Keratinocyte (primary cell): Measurements from ENCODE around the gene TAF11. TPM values are rescaled to one million over a fixed set of nuclear protein-coding genes. Genes with fewer than 3 reads are reported as not detected.

Experiments
- DNase-seq: peaks from one replicate; pipeline ENCODE4 v3.0.0-alpha.2; 2011; ENCODE audit warnings: low read depth, missing footprints, low spot score
- FAIRE-seq: peaks from 2 replicates; lab custom pipeline; 2011; peaks lifted over from hg19 to GRCh38; lab: Jason Lieb, UNC
- H2AFZ ChIP-seq: 2 replicates; pipeline ENCODE4 v1.6.0; 2012; ENCODE audit warnings: low read length, control low read depth, inconsistent platforms; ENCODE audit not compliant: control insufficient read depth
- H3K27ac ChIP-seq: 2 replicates; pipeline ENCODE4 v1.5.1; 2011; ENCODE audit warnings: low read length; ENCODE audit not compliant: control insufficient read depth, insufficient read depth
- H3K27me3 ChIP-seq: 3 replicates; pipeline ENCODE4 v1.6.0; 2011; ENCODE audit warnings: low read length; ENCODE audit not compliant: control insufficient read depth, insufficient read depth; ENCODE audit errors: extremely low read depth
- H3K36me3 ChIP-seq, 2 experiments: 2 replicates in 1 of 2; 3 replicates in 1 of 2; pipeline ENCODE4 v1.5.1; 2011; ENCODE audit warnings: low read length in 2 of 2, mild to moderate bottlenecking in 1 of 2; ENCODE audit not compliant: control insufficient read depth in 2 of 2, insufficient read depth in 2 of 2; ENCODE audit errors: extremely low read depth in 1 of 2
- H3K4me1 ChIP-seq: 3 replicates; pipeline ENCODE4 v1.5.1; 2011; ENCODE audit warnings: low read length; ENCODE audit not compliant: control insufficient read depth, insufficient read depth; ENCODE audit errors: extremely low read depth
- H3K4me2 ChIP-seq: 3 replicates; pipeline ENCODE4 v1.6.0; 2011; ENCODE audit warnings: low read depth, low read length; ENCODE audit not compliant: control insufficient read depth, insufficient read depth; ENCODE audit errors: extremely low read depth
- H3K4me3 ChIP-seq, 3 experiments: fragments of 200-600 bp in 1 of 3; sonication (generic) in 1 of 3; 2 replicates in 2 of 3; 3 replicates in 1 of 3; pipeline ENCODE4 v1.5.1; 2011 to 2016; ENCODE audit warnings: low read length in 3 of 3, mild to moderate bottlenecking in 3 of 3, control low read depth in 2 of 3, inconsistent platforms in 1 of 3, low read depth in 1 of 3, mixed read lengths in 1 of 3, mixed run types in 1 of 3, moderate library complexity in 1 of 3; ENCODE audit not compliant: control insufficient read depth in 2 of 3, insufficient read depth in 2 of 3; ENCODE audit errors: extremely low read depth in 1 of 3
- H3K79me2 ChIP-seq: 2 replicates; pipeline ENCODE4 v1.6.0; 2012; ENCODE audit warnings: low read length; ENCODE audit not compliant: control insufficient read depth, insufficient read depth
- H3K9ac ChIP-seq: 3 replicates; pipeline ENCODE4 v1.6.0; 2011; ENCODE audit warnings: low read length; ENCODE audit not compliant: control insufficient read depth, insufficient read depth; ENCODE audit errors: extremely low read depth
- H3K9me1 ChIP-seq: 3 replicates; pipeline ENCODE4 v1.6.0; 2011; ENCODE audit warnings: low read length; ENCODE audit not compliant: control insufficient read depth, insufficient read depth; ENCODE audit errors: extremely low read depth
- H3K9me3 ChIP-seq: 2 replicates; pipeline ENCODE4 v1.5.1; 2012; ENCODE audit warnings: low read depth, low read length; ENCODE audit not compliant: control insufficient read depth
- H4K20me1 ChIP-seq: 3 replicates; pipeline ENCODE4 v1.6.0; 2011; ENCODE audit warnings: low read length; ENCODE audit not compliant: control insufficient read depth, insufficient read depth; ENCODE audit errors: extremely low read depth
- EZH2 ChIP-seq: IDR thresholded peaks from one replicate; pipeline ENCODE4 v1.6.1; 2012; ENCODE audit warnings: inconsistent platforms, mild to moderate bottlenecking, low read length, moderate library complexity
- dilution Hi-C: fragments of 300-500 bp; cut with MboI; formaldehyde crosslinking; loops from one replicate; pipeline ENCODE4 v1.7.0; 2020; ENCODE audit warnings: low sequenced_read_pairs; ENCODE audit not compliant: extremely low pct_ligation_motif_present
- polyA plus RNA-seq, 5 experiments: library from polyadenylated mRNA; depleted of rRNA in 3 of 5; stranded (reverse) in 3 of 5; stranded (forward) in 1 of 5; unstranded in 1 of 5; fragments of >200 nt; gene quantifications; 1 replicate in 1 of 5; 2 replicates in 3 of 5; 3 replicates in 1 of 5; pipeline versions ENCODE4 v1.2.1 to v1.2.3, GENCODE V29; 2011 to 2012; ENCODE audit warnings: missing spikeins in 2 of 5, low read depth in 1 of 5, low replicate concordance in 1 of 5
- TF ChIP-seq, protein P1 (sequence below), 3 experiments: IDR thresholded peaks in 1 of 3; conservative IDR thresholded peaks in 1 of 3; optimal IDR thresholded peaks in 1 of 3; 2 replicates in 2 of 3; 3 replicates in 1 of 3; pipeline versions ENCODE3 to v1.5.1; 2011; ENCODE audit warnings: low read length in 3 of 3, mild to moderate bottlenecking in 3 of 3, moderate library complexity in 2 of 3, control low read depth in 1 of 3, inconsistent platforms in 1 of 3; ENCODE audit not compliant: insufficient read depth in 2 of 3; ENCODE audit errors: extremely low read depth in 1 of 3

TAF11 gene
- polyA plus RNA-seq, 1 donor (not counting 4 experiments of a cell fraction or from before 2014, with no cell fraction given), result 31.5 TPM

DNA sequence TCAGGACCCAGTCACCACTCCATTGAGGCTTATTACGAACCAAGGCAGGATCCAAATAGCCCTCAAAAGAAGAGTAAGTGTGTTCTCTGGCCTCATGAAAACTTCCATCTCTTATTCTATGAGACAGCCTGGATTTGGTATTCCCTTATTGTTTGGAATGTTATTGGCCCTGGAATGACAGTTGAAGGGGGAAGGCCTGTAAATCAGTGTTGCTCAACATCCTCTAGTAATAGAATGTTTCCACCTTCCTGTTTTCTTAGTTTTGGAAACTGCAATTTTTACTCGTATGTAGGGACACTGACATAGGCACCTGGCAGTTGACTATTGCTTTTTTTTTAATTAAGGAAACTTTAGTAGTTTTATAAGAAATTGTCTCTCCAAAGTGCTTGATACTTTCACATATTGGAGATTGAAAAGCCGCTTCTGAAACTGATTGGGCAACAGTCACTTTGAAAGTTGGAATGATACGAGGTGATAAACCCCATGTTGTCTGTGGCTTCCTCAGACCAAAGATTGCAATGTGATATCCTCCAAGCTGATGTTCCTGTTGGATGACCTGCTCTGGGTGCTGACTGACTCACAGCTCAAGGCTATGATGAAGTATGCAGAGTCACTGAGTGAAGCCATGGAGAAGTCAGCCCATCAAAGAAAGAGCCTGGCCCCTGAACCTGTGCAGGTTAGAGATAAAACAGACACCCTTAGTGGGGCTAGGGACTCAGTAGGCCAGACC is 52.9 kb downstream of the TAF11 start:
- no peak overlapping the region for H3K4me2 ChIP-seq
- peak; percentile 71 for FAIRE-seq
- dilution Hi-C loops, result no loop called here

GRCh38 chr6:34832942-34833341 is 54.9 kb downstream of the TAF11 start:
- Histone ChIP-seq H3K27ac (no peak overlapping the region), H3K9me1 (peaks cover 3% of the 10 kb centered on the region), H3K4me3 (no peak overlapping the region), H3K9ac (no peak overlapping the region), H3K9me3 (no peaks in the 10 kb centered on the region), H3K4me2 (no peak overlapping the region), H3K4me1 (peaks cover 22% of the 10 kb centered on the region), H3K36me3 (peaks cover 3 to 4% of the 10 kb centered on the region in 2 experiments), H3K79me2 (no peaks in the 10 kb centered on the region), H2AFZ (no peak overlapping the region), H4K20me1 (no peaks in the 10 kb centered on the region), H3K27me3 (no peaks in the 10 kb centered on the region)
- dilution Hi-C loops, result no loop called here
- TF ChIP-seq, protein P1, sequence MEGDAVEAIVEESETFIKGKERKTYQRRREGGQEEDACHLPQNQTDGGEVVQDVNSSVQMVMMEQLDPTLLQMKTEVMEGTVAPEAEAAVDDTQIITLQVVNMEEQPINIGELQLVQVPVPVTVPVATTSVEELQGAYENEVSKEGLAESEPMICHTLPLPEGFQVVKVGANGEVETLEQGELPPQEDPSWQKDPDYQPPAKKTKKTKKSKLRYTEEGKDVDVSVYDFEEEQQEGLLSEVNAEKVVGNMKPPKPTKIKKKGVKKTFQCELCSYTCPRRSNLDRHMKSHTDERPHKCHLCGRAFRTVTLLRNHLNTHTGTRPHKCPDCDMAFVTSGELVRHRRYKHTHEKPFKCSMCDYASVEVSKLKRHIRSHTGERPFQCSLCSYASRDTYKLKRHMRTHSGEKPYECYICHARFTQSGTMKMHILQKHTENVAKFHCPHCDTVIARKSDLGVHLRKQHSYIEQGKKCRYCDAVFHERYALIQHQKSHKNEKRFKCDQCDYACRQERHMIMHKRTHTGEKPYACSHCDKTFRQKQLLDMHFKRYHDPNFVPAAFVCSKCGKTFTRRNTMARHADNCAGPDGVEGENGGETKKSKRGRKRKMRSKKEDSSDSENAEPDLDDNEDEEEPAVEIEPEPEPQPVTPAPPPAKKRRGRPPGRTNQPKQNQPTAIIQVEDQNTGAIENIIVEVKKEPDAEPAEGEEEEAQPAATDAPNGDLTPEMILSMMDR (optimal IDR thresholded peaks at IDR 0.05 in 1 of 3, IDR thresholded peaks at IDR 0.05 in 1 of 3, conservative IDR thresholded peaks at IDR 0.05 in 1 of 3; ENCODE audit: extremely low read depth in 1 of 3, insufficient read depth in 2 of 3, low read length in 3 of 3), result no peak
- TF ChIP-seq EZH2, result no peak
- DNase-seq (no peak), FAIRE-seq (no peak)

More for the DNA sequence above, 52.9 kb downstream of the TAF11 start:
- no peaks in the 10 kb centered on the region for H3K9me3 ChIP-seq
- H3K79me2 ChIP-seq, result no peaks in the 10 kb centered on the region
- peaks cover 9% of the 10 kb centered on the region for H3K4me1 ChIP-seq
- H3K27me3 ChIP-seq, result no peaks in the 10 kb centered on the region
- DNase-seq, result no peak
- no peaks in the 10 kb centered on the region for H3K9me1 ChIP-seq
- H2AFZ ChIP-seq, result no peak overlapping the region
- H3K9ac ChIP-seq, result no peak overlapping the region
- H4K20me1 ChIP-seq, result no peaks in the 10 kb centered on the region
- no peak overlapping the region for H3K4me3 ChIP-seq
- H3K27ac ChIP-seq, result no peak overlapping the region
- H3K36me3 ChIP-seq, result peaks cover 3 to 4% of the 10 kb centered on the region in 2 experiments
- TF ChIP-seq EZH2, result no peak
- TF ChIP-seq, protein P1 (optimal IDR thresholded peaks at IDR 0.05 in 1 of 3, IDR thresholded peaks at IDR 0.05 in 1 of 3, conservative IDR thresholded peaks at IDR 0.05 in 1 of 3; ENCODE audit: extremely low read depth in 1 of 3, insufficient read depth in 2 of 3, low read length in 3 of 3), result no peak
